ENCODE data around the gene CPAMD8.
"Not testable (repeated sequence)": the region's sequence is repeated elsewhere in the genome, so short reads cannot be mapped to it uniquely, and the experiment has no call there.

CPAMD8 gene

DNA sequence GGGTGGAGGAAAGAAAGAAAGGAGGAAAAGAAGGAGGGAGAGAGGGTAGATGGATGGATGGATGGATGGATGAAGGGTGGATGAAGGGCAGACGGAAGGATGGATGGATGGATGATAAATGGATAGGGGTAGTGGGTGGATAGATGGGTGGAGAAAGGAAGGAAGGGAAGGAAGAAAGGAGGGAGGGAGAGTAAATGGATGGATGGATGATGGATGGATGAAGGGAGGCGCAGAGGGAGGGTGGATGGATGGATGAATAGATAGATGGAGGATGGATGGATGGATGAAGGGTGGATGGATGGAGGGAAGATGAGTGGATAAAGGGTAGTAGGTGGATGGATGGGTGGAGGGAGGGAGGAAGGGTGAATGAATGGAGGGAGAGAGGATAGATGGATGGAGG, 41.2 kb downstream of the CPAMD8 start:
- DNase-seq (ENCODE audit: low read depth) = no peak
- H3K4me3 ChIP-seq (ENCODE audit: low read depth, low read length) = no peak overlapping the region
- TF ChIP-seq POLR2A (IDR thresholded peaks at IDR 0.05; ENCODE audit: extremely low read depth, insufficient read length) (no peak), MYC (IDR thresholded peaks at IDR 0.05; ENCODE audit: low read depth, low read length) (no peak)
- TF ChIP-seq, protein P1, sequence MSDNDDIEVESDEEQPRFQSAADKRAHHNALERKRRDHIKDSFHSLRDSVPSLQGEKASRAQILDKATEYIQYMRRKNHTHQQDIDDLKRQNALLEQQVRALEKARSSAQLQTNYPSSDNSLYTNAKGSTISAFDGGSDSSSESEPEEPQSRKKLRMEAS (IDR thresholded peaks at IDR 0.05; ENCODE audit: low read depth, low read length) = no peak
- TF ChIP-seq, protein P2, sequence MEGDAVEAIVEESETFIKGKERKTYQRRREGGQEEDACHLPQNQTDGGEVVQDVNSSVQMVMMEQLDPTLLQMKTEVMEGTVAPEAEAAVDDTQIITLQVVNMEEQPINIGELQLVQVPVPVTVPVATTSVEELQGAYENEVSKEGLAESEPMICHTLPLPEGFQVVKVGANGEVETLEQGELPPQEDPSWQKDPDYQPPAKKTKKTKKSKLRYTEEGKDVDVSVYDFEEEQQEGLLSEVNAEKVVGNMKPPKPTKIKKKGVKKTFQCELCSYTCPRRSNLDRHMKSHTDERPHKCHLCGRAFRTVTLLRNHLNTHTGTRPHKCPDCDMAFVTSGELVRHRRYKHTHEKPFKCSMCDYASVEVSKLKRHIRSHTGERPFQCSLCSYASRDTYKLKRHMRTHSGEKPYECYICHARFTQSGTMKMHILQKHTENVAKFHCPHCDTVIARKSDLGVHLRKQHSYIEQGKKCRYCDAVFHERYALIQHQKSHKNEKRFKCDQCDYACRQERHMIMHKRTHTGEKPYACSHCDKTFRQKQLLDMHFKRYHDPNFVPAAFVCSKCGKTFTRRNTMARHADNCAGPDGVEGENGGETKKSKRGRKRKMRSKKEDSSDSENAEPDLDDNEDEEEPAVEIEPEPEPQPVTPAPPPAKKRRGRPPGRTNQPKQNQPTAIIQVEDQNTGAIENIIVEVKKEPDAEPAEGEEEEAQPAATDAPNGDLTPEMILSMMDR (IDR thresholded peaks at IDR 0.05; ENCODE audit: low read depth, low read length) = no peak

DNA sequence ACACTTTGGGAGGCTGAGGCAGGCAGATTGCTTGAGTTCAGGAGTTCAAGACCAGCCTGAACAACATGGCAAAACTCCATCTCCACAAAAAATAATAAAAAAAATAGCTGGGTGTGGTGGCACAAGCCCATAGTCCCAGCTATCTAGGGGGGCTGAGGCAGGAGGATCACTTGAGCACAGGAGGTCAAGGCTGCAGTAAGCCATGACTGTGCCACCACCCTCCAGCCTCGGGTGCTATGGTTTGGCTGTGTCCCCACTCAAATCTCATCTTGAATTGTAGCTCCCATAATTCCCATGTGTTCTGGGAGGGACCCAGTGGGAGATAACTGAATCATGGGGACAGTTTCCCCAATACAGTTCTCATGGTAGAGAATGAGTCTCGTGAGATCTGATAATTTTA, 44.0 kb downstream of the CPAMD8 start:
- DNase-seq (ENCODE audit: low read depth) = not testable (repeated sequence)

DNA sequence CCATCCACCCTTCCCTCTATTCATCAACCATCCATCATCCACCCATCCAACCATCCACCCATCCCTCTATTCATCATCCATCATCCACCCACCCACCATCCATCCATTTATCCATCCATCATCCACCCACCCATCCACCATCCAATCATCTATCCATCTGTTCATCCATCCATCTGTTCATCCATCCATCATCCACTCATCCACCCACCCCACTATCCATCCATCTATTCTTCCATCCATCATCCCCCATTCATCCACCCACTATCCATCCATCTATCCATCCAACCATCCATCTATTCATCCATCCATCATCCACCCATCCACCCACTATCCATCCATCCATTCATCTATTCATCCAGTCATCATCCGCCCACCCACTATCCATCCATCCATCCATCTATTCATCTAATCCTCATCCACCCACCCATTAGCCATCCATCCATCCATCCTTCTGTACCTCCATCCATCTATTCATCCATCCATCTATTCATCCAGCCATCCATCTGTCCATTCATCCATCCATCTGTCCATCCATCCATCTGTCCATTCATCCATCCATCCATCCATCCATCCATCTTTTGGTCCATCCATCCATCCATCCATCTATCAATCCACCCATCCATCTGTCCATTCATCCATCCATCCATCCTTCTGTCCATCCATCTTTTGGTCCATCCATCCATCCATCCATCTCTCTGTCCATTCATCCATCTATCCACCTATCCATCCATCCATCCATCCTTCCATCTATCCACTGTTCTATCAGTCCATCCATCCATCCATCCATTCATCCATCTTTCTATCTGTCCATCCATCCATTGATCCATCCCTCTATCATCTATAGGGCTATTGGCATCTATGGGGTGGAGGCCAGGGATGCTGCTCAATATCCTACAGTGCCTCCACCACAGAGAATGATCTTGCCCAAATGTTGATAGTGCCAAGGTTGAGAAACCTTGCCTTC, 47.5 kb downstream of the CPAMD8 start:
- TF ChIP-seq, protein P1 (IDR thresholded peaks at IDR 0.05; ENCODE audit: low read depth, low read length) = no peak
- TF ChIP-seq POLR2A (IDR thresholded peaks at IDR 0.05; ENCODE audit: extremely low read depth, insufficient read length) (no peak), MYC (IDR thresholded peaks at IDR 0.05; ENCODE audit: low read depth, low read length) (no peak)
- TF ChIP-seq, protein P2 (IDR thresholded peaks at IDR 0.05; ENCODE audit: low read depth, low read length) = no peak
- no peak overlapping the region for H3K4me3 ChIP-seq (ENCODE audit: low read depth, low read length)
- DNase-seq (ENCODE audit: low read depth) = no peak

More for the DNA sequence above, 44.0 kb downstream of the CPAMD8 start:
- H3K4me3 ChIP-seq (ENCODE audit: low read depth, low read length) = not testable (repeated sequence)

DNA sequence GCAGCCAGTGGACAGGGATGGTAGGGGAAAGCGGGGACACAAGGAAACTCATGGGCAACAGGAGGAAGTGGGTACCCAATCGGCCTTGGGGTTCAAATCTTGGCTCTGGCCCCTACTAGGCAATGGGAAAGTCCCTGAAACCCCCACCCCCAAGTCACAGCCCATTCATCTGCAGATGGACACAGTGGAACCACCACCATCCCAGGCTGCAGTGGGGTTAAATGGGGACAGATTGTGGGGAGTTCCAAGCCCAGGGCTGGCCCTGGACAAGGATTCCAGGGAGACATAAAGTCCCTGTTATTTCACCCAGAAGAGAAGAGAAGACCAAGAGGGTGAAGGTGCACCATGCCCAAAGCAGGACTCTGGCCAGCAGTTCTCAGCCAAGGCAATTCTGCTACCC, 48.5 kb downstream of the CPAMD8 start:
- H3K4me3 ChIP-seq (ENCODE audit: low read depth, low read length) = no peak overlapping the region
- TF ChIP-seq MYC (IDR thresholded peaks at IDR 0.05; ENCODE audit: low read depth, low read length) = no peak
- no peak for TF ChIP-seq POLR2A (IDR thresholded peaks at IDR 0.05; ENCODE audit: extremely low read depth, insufficient read length)
- TF ChIP-seq, protein P2 (IDR thresholded peaks at IDR 0.05; ENCODE audit: low read depth, low read length) = no peak
- TF ChIP-seq, protein P1 (IDR thresholded peaks at IDR 0.05; ENCODE audit: low read depth, low read length) = no peak
- no peak for DNase-seq (ENCODE audit: low read depth)

DNA sequence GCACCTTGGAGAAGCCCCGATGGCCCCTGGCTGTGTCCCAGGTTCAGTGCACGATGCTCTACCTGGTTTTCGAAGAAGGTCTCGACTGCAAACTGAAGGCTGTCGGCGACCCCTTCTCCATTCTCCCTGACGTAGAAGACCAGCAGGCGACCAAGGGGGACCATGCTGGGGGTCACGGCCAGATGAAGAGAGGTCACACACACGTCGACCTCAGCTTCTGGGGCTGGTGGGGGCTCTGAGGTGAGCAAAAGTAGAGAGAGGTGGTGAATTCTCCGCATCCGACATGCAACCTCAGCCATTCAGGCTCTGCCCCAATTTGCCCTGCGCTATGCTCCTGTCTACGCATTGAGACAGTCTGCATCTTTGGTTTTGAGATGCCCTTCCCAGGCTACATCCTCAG, 49.3 kb downstream of the CPAMD8 start:
- no peak for DNase-seq (ENCODE audit: low read depth)
- TF ChIP-seq MYC (IDR thresholded peaks at IDR 0.05; ENCODE audit: low read depth, low read length) (no peak), POLR2A (IDR thresholded peaks at IDR 0.05; ENCODE audit: extremely low read depth, insufficient read length) (no peak)
- TF ChIP-seq, protein P1 (IDR thresholded peaks at IDR 0.05; ENCODE audit: low read depth, low read length) = no peak
- TF ChIP-seq, protein P2 (IDR thresholded peaks at IDR 0.05; ENCODE audit: low read depth, low read length) = no peak
- no peak overlapping the region for H3K4me3 ChIP-seq (ENCODE audit: low read depth, low read length)

DNA sequence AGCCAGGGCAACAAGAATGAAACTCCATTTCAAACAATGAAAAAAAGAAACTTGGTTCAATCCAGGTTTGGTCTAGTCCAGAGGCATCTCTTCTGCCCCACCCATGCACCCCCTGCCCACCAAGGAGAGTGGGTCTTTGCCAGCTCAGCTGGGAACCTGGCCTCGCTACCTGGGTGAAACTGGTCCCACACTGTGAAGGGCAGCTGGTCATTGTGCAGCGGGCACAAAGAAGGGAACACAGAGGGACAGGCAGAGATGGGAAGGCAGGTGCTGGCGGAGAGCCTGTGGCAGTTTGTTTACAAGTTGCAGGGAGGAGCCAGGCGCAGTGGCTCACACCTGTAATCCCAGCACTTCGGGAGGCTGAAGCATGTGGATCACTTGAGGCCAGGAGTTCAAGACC, 50.2 kb downstream of the CPAMD8 start:
- no peak overlapping the region for H3K4me3 ChIP-seq (ENCODE audit: low read depth, low read length)
- TF ChIP-seq, protein P1 (IDR thresholded peaks at IDR 0.05; ENCODE audit: low read depth, low read length) = no peak
- TF ChIP-seq MYC (IDR thresholded peaks at IDR 0.05; ENCODE audit: low read depth, low read length) = no peak
- no peak for DNase-seq (ENCODE audit: low read depth)

All from NB4 (cell line).